ENCODE measurements around the gene CDKAL1. TPM values are rescaled to one million over a fixed set of nuclear protein-coding genes. Genes with fewer than 3 reads are reported as not detected.

Gene CDKAL1
- total RNA-seq: 39.4 TPM

GRCh38 chr6:20534295-20535262 lies at the start of gene CDKAL1:
TSS of gene CDKAL1 (plus strand) at chr6:20534457. CDS start at chr6:20546351, 11,894 bp downstream.

Small RNA genes within 50 kb of the gene (small RNA-seq; reads per million reads assigned to genes)
- gene RF00019 (ENCODE audit: low replicate concordance) (not detected), gene RNU6-150P (ENCODE audit: low replicate concordance) (not detected)

Other genes starting within 250 kb of the CDKAL1 start
- 6.6 TPM for gene E2F3, start 132.6 kb upstream of the CDKAL1 start, total RNA-seq